GM23338 (cell line): Measurements from ENCODE around the gene LNX2. TPM values are rescaled to one million over a fixed set of nuclear protein-coding genes. Genes with fewer than 3 reads are reported as not detected.

Experiments
- ATAC-seq: fragments of 200-7000 bp; cut with Tn5 transposase; 3 replicates; pipeline ENCODE4 v1.9.1; 2020
- DNase-seq: peaks from one replicate; pipeline ENCODE4 v3.0.0-alpha.2; 2015; ENCODE audit warnings: low spot score
- H2AFZ ChIP-seq: fragments of 200-600 bp; sonication (generic); 2 replicates; pipeline ENCODE4 v1.8.0; 2016; ENCODE audit warnings: antibody characterized with exemption, mild to moderate bottlenecking, moderate library complexity
- H3F3A ChIP-seq: fragments of 200-600 bp; sonication (generic); replicated peaks from 2 replicates; pipeline ENCODE4 v1.8.0; 2017; ENCODE audit warnings: antibody characterized with exemption, mixed run types, low read depth
- H3K27ac ChIP-seq: fragments of 200-600 bp; sonication (generic); 2 replicates; pipeline ENCODE4 v1.6.1; 2016; ENCODE audit warnings: low read depth
- H3K27me3 ChIP-seq: fragments of 200-600 bp; sonication (generic); 2 replicates; pipeline ENCODE4 v1.8.0; 2016; ENCODE audit warnings: mild to moderate bottlenecking, mixed run types, moderate library complexity; ENCODE audit not compliant: insufficient read depth
- H3K36me3 ChIP-seq: fragments of 200-600 bp; sonication (generic); 2 replicates; pipeline ENCODE4 v1.8.0; 2016; ENCODE audit warnings: mild to moderate bottlenecking; ENCODE audit not compliant: insufficient read depth
- H3K4me1 ChIP-seq: fragments of 200-600 bp; sonication (generic); 2 replicates; pipeline ENCODE4 v1.8.0; 2016; ENCODE audit warnings: mild to moderate bottlenecking, moderate library complexity; ENCODE audit not compliant: insufficient read depth
- H3K4me2 ChIP-seq: fragments of 200-600 bp; sonication (generic); 2 replicates; pipeline ENCODE4 v1.7.1; 2017; ENCODE audit warnings: mixed run types
- H3K4me3 ChIP-seq: fragments of 200-600 bp; sonication (generic); 2 replicates; pipeline ENCODE4 v1.6.1; 2016; ENCODE audit warnings: mixed run types
- H3K79me2 ChIP-seq: fragments of 200-600 bp; sonication (generic); replicated peaks from 2 replicates; pipeline ENCODE4 v1.8.0; 2017; ENCODE audit warnings: mild to moderate bottlenecking; ENCODE audit not compliant: insufficient read depth
- H3K9me2 ChIP-seq: fragments of 200-600 bp; sonication (generic); 2 replicates; pipeline ENCODE4 v1.8.0; 2017; ENCODE audit not compliant: insufficient read depth
- H4K20me1 ChIP-seq: fragments of 200-600 bp; sonication (generic); replicated peaks from 2 replicates; pipeline ENCODE4 v1.8.0; 2017; ENCODE audit warnings: mild to moderate bottlenecking; ENCODE audit not compliant: insufficient read depth
- H3K27ac Mint-ChIP-seq: 2 replicates; pipeline ENCODE4 v1.8.0; 2020; ENCODE audit warnings: inconsistent platforms, mild to moderate bottlenecking, moderate library complexity, mixed read lengths
- H3K27me3 Mint-ChIP-seq: 3 replicates; pipeline ENCODE4 v1.8.0; 2022; ENCODE audit warnings: low read depth, mild to moderate bottlenecking, moderate library complexity, mixed read lengths, inconsistent platforms; ENCODE audit not compliant: insufficient read depth, poor library complexity
- H3K36me3 Mint-ChIP-seq: 3 replicates; pipeline ENCODE4 v1.8.0; 2021; ENCODE audit warnings: low read depth, mild to moderate bottlenecking, inconsistent platforms, moderate library complexity, mixed read lengths
- H3K4me1 Mint-ChIP-seq: 3 replicates; pipeline ENCODE4 v1.8.0; 2020; ENCODE audit warnings: mild to moderate bottlenecking, inconsistent platforms, mixed read lengths
- H3K4me3 Mint-ChIP-seq: 3 replicates; pipeline ENCODE4 v1.8.0; 2021; ENCODE audit warnings: moderate library complexity, mild to moderate bottlenecking, inconsistent platforms, mixed read lengths
- H3K9me3 Mint-ChIP-seq: 3 replicates; pipeline ENCODE4 v1.8.0; 2020; ENCODE audit warnings: moderate library complexity, mild to moderate bottlenecking, inconsistent platforms, mixed read lengths
- EZH2 ChIP-seq: fragments of 200-600 bp; sonication (generic); IDR thresholded peaks from one replicate; pipeline ENCODE4 v1.8.0; 2017; ENCODE audit warnings: antibody characterized with exemption, mild to moderate bottlenecking, low read depth; ENCODE audit not compliant: unreplicated experiment
- NANOG ChIP-seq: IDR thresholded peaks from 2 replicates; pipeline ENCODE4 v1.6.1; 2016; ENCODE audit warnings: antibody characterized with exemption, borderline replicate concordance
- POLR2AphosphoS5 ChIP-seq: IDR thresholded peaks from 2 replicates; pipeline ENCODE4 v1.6.1; 2016; ENCODE audit warnings: antibody characterized with exemption, low read depth
- ZNF114 ChIP-seq: fragments of 250-450 bp; sonication (Bioruptor Pico); IDR thresholded peaks from 2 replicates; pipeline ENCODE4 v1.5.0; 2020; ENCODE audit warnings: mild to moderate bottlenecking, moderate library complexity
- ZNF462 ChIP-seq: fragments of 250-450 bp; sonication (Bioruptor Pico); IDR thresholded peaks from 2 replicates; pipeline ENCODE4 v1.5.0; 2020; ENCODE audit warnings: mild to moderate bottlenecking, moderate library complexity
- polyA plus RNA-seq: library from polyadenylated mRNA; unstranded; fragments of >200 nt; fragmentation: Nextera tagmentation; extraction: Ambion mirVana; gene quantifications from 2 replicates; pipeline ENCODE4 v1.2.1, GENCODE V29; 2016
- total RNA-seq: library from RNA; depleted of rRNA; stranded (reverse); fragments of >200 nt; shearing (Covaris generic); gene quantifications from 2 replicates; pipeline ENCODE4 v1.2.3, GENCODE V29; 2014

The LNX2 gene
- total and polyA plus RNA-seq, 2 experiments from 2014 or later = 3.7 to 18.0 TPM

- TF ChIP-seq ZNF462 (CRISPR knock-in tag) (no peak), NANOG (no peak), POLR2AphosphoS5 (no peak), ZNF114 (CRISPR knock-in tag) (no peak)
Observed at GRCh38 chr13:27667946-27668345, 47.6 kb upstream of the LNX2 start (continued).

- Histone ChIP-seq H3K27ac (no peak overlapping the region), H3K4me3 (no peak overlapping the region), H2AFZ (no peak overlapping the region), H3F3A (no peaks in the 10 kb centered on the region), H3K9me2 (no peaks in the 10 kb centered on the region), H4K20me1 (no peaks in the 10 kb centered on the region), H3K79me2 (0 out of 2 replicates have a peak, but pooled peaks cover 4% of the 10 kb centered on the region), H3K36me3 (no peaks in the 10 kb centered on the region), H3K27me3 (no peaks in the 10 kb centered on the region), H3K4me2 (no peak overlapping the region), H3K4me1 (no peaks in the 10 kb centered on the region)
- Mint-ChIP-seq H3K9me3 (no peaks in the 10 kb centered on the region; the same call in 2 of the 3 replicates), H3K27me3 (peaks cover 3% of the 10 kb centered on the region), H3K4me1 (peaks cover 9% of the 10 kb centered on the region; the same call in 1 of the 3 replicates), H3K27ac (no peak overlapping the region; the same call in 1 of the 2 replicates), H3K4me3 (no peak overlapping the region), H3K36me3 (peaks cover 9% of the 10 kb centered on the region; the same call in 2 of the 3 replicates)
- DNase-seq = no peak
- ATAC-seq = no peak
- TF ChIP-seq POLR2AphosphoS5 (no peak), NANOG (no peak), EZH2 (no peak)
Observed at GRCh38 chr13:27666951-27667350, 46.6 kb upstream of the LNX2 start.
